Thyroid gland (tissue), 4 donors: Measurements from ENCODE around the gene CTDSP2.
"Not testable (repeated sequence)": the region's sequence is repeated elsewhere in the genome, so short reads cannot be mapped to it uniquely, and the experiment has no call there.

Experiments used
- CTCF ChIP-seq, 6 experiments: fragments of 200-600 bp in 3 of 6; fragments of 450-650 bp in 3 of 6; sonication (generic) in 3 of 6; IDR thresholded peaks; one replicate each; pipeline ENCODE4 v1.5.1; 2016 to 2019; ENCODE audit warnings: antibody characterized with exemption in 6 of 6, mild to moderate bottlenecking in 2 of 6, inconsistent platforms in 1 of 6, moderate library complexity in 1 of 6
- POLR2A ChIP-seq, 2 donors: fragments of 450-650 bp; IDR thresholded peaks; one replicate each; pipeline ENCODE4 v1.6.1; 2017; ENCODE audit warnings: antibody characterized with exemption in 2 of 2, mild to moderate bottlenecking in 2 of 2, moderate library complexity in 1 of 2

GRCh38 chr12:57820119-57820518 lies 26.4 kb downstream of the CTDSP2 start:
- TF ChIP-seq POLR2A, CTCF (IDR thresholded peaks at IDR 0.05): not testable (repeated sequence)
